HG02623 (cell line): Measurements from ENCODE around the gene SORCS2.

Experiments
- ATAC-seq: cut with Tn5 transposase; IDR thresholded peaks from one replicate; pipeline ENCODE4 v1.9.1; 2021; ENCODE audit warnings: moderate library complexity; ENCODE audit not compliant: unreplicated experiment

Gene SORCS2

GRCh38 chr4:7638489-7638888 lies 446.2 kb downstream of the SORCS2 start:
- no peak for ATAC-seq

- ATAC-seq: no peak
Observed at GRCh38 chr4:7638984-7639789, 446.8 kb downstream of the SORCS2 start.

GRCh38 chr4:7640136-7640535 lies 447.8 kb downstream of the SORCS2 start:
- ATAC-seq: no peak

- ATAC-seq: no peak
Observed at GRCh38 chr4:7641712-7642111, 449.4 kb downstream of the SORCS2 start.

GRCh38 chr4:7642741-7643458 lies 450.6 kb downstream of the SORCS2 start:
- ATAC-seq: no peak

GRCh38 chr4:7645158-7645557 lies 452.8 kb downstream of the SORCS2 start:
- ATAC-seq: no peak

- no peak for ATAC-seq
Observed at GRCh38 chr4:7645956-7646355, 453.6 kb downstream of the SORCS2 start.

GRCh38 chr4:7646384-7647061 lies 454.2 kb downstream of the SORCS2 start:
- ATAC-seq: no peak

GRCh38 chr4:7647186-7647585 lies 454.8 kb downstream of the SORCS2 start:
- ATAC-seq: no peak

- no peak for ATAC-seq
Observed at GRCh38 chr4:7647600-7648543, 455.5 kb downstream of the SORCS2 start.

- no peak for ATAC-seq
Observed at GRCh38 chr4:7648544-7649395, 456.4 kb downstream of the SORCS2 start.

- no peak for ATAC-seq
Observed at GRCh38 chr4:7649411-7649740, 457.0 kb downstream of the SORCS2 start.

GRCh38 chr4:7649741-7650531 lies 457.6 kb downstream of the SORCS2 start:
- ATAC-seq: no peak

- ATAC-seq: no peak
Observed at GRCh38 chr4:7650606-7651385, 458.5 kb downstream of the SORCS2 start.

GRCh38 chr4:7651461-7651921 lies 459.2 kb downstream of the SORCS2 start:
- no peak for ATAC-seq

GRCh38 chr4:7652006-7652405 lies 459.7 kb downstream of the SORCS2 start:
- ATAC-seq: no peak

- ATAC-seq: no peak
Observed at GRCh38 chr4:7652451-7652881, 460.1 kb downstream of the SORCS2 start.

- ATAC-seq: no peak
Observed at GRCh38 chr4:7652906-7653305, 460.6 kb downstream of the SORCS2 start.
